K562 (cell line): ENCODE data around the gene PMEPA1. TPM values are rescaled to one million over a fixed set of nuclear protein-coding genes. Genes with fewer than 3 reads are reported as not detected.

Experiments
- ATAC-seq: fragments of 200-7000 bp; cut with Tn5 transposase; 3 replicates; pipeline ENCODE4 v1.9.1; 2020; ENCODE audit warnings: moderate library complexity
- BruUV-seq: library from RNA; stranded (reverse); fragments of 400-500 nt; replicated peaks from 2 replicates; lab custom pipeline; 2021; lab: Mats Ljungman, UMichigan
- CTCF ChIA-PET: fragments of 300-600 bp; formaldehyde crosslinking; extraction: SDS; loops from one replicate; lab custom pipeline; 2021; ENCODE audit warnings: low intra/inter-chr PET ratio; lab: Yijun Ruan, JAX
- POLR2A ChIA-PET: fragments of 300-600, 350-650 bp; sonication (Branson Sonifier 250); formaldehyde crosslinking; extraction: SDS; loops from one replicate; lab custom pipeline; 2021; ENCODE audit warnings: antibody characterized with exemption, inconsistent platforms; lab: Yijun Ruan, JAX
- DNase-seq, 4 experiments: peaks; one replicate each; pipeline versions ENCODE4 v3.0.0 to v3.0.0-alpha.2; 2011 to 2018; ENCODE audit warnings: low spot score in 3 of 4, mixed read lengths in 3 of 4; ENCODE audit errors: extremely low read depth in 1 of 4
- FAIRE-seq: peaks from 2 replicates; lab custom pipeline; 2011; peaks lifted over from hg19 to GRCh38; lab: Jason Lieb, UNC
- H2AFZ ChIP-seq: 2 replicates; pipeline ENCODE4 v1.6.0; 2011; ENCODE audit warnings: low read depth, low read length, control low read depth, inconsistent platforms
- H3K27ac ChIP-seq: fragments of 200-600 bp; 3 replicates; pipeline ENCODE4 v1.8.0; 2011; ENCODE audit warnings: low read depth, mild to moderate bottlenecking, control low read depth, inconsistent platforms, low read length, moderate library complexity, mixed read lengths; ENCODE audit errors: extremely low read depth
- H3K27me3 ChIP-seq, 2 experiments: fragments of 300-600 bp in 1 of 2; 2 replicates in 1 of 2; 3 replicates in 1 of 2; pipeline versions ENCODE4 v1.6.0 to v1.8.0; 2011; ENCODE audit warnings: inconsistent platforms in 2 of 2, low read length in 2 of 2, mild to moderate bottlenecking in 1 of 2, mixed read lengths in 1 of 2, moderate library complexity in 1 of 2; ENCODE audit not compliant: control insufficient read depth in 2 of 2, insufficient read depth in 2 of 2
- H3K36me3 ChIP-seq: fragments of 300-600 bp; 3 replicates; pipeline ENCODE4 v1.8.0; 2011; ENCODE audit warnings: mild to moderate bottlenecking, low read length, inconsistent platforms; ENCODE audit not compliant: control insufficient read depth, insufficient read depth
- H3K4me1 ChIP-seq, 2 experiments: fragments of 200-600 bp in 1 of 2; replicated peaks in 1 of 2; 2 replicates in 1 of 2; 3 replicates in 1 of 2; pipeline versions ENCODE4 v1.5.1 to v1.8.0; 2011; ENCODE audit warnings: inconsistent platforms in 2 of 2, low read length in 2 of 2, mild to moderate bottlenecking in 1 of 2, mixed read lengths in 1 of 2, moderate library complexity in 1 of 2; ENCODE audit not compliant: control insufficient read depth in 2 of 2, insufficient read depth in 2 of 2
- H3K4me2 ChIP-seq: 2 replicates; pipeline ENCODE4 v1.6.1; 2011; ENCODE audit warnings: low read length, control low read depth, inconsistent platforms, mixed read lengths; ENCODE audit not compliant: insufficient read depth
- H3K4me3 ChIP-seq: fragments of 200-600 bp; sonication (generic), shearing (Covaris generic); 2 replicates; pipeline ENCODE4 v1.5.1; 2016; ENCODE audit warnings: control low read depth, inconsistent platforms
- H3K79me2 ChIP-seq: fragments of 200-600 bp; 3 replicates; pipeline ENCODE4 v1.8.0; 2011; ENCODE audit warnings: low read length, inconsistent platforms; ENCODE audit not compliant: control insufficient read depth, insufficient read depth
- H3K9ac ChIP-seq, 2 experiments: 2 replicates each; pipeline versions ENCODE4 v1.6.0 to v1.6.1; 2011; ENCODE audit warnings: low read depth in 2 of 2, low read length in 2 of 2, control low read depth in 1 of 2, inconsistent platforms in 1 of 2, mild to moderate bottlenecking in 1 of 2, mixed read lengths in 1 of 2; ENCODE audit not compliant: insufficient read depth in 1 of 2
- H3K9me1 ChIP-seq: one replicate; pipeline ENCODE4 v1.6.0; 2011; ENCODE audit warnings: inconsistent platforms, mild to moderate bottlenecking, low read length, moderate library complexity; ENCODE audit not compliant: control insufficient read depth, insufficient read depth
- H3K9me3 ChIP-seq: replicated peaks from 2 replicates; pipeline ENCODE4 v1.5.1; 2011; ENCODE audit warnings: low read depth, low read length, inconsistent platforms; ENCODE audit not compliant: control insufficient read depth, insufficient read depth
- H4K20me1 ChIP-seq: replicated peaks from 2 replicates; pipeline ENCODE4 v1.6.1; 2011; ENCODE audit warnings: low read length, inconsistent platforms, mixed read lengths; ENCODE audit not compliant: control insufficient read depth, insufficient read depth
- BRD4 ChIP-seq: fragments of 200-600 bp; sonication (generic); IDR thresholded peaks from 2 replicates; pipeline ENCODE4 v1.6.1; 2017; ENCODE audit warnings: inconsistent platforms
- CBX8 ChIP-seq: fragments of 200-600 bp; sonication (generic); IDR thresholded peaks from 2 replicates; pipeline ENCODE4 v1.6.1; 2012; ENCODE audit warnings: borderline replicate concordance, mixed run types, low read depth, mild to moderate bottlenecking, moderate library complexity, mixed read lengths, low read length, control low read depth, inconsistent platforms; ENCODE audit not compliant: poor library complexity, severe bottlenecking; ENCODE audit errors: extremely low read depth
- ETV6 ChIP-seq, 3 experiments: fragments of 150-350 bp in 1 of 3; sonication (generic) in 1 of 3; formaldehyde crosslinking in 1 of 3; IDR thresholded peaks; 2 replicates each; pipeline versions ENCODE4 v1.6.1 to v1.8.0; 2014 to 2022; ENCODE audit warnings: borderline replicate concordance in 2 of 3, low read depth in 2 of 3, antibody characterized with exemption in 1 of 3, low read length in 1 of 3, mild to moderate bottlenecking in 1 of 3, missing genetic modification reagents in 1 of 3
- MCM5 ChIP-seq: fragments of 450-650 bp; IDR thresholded peaks from 2 replicates; pipeline ENCODE4 v1.6.1; 2016; ENCODE audit warnings: low read depth
- RBM14 ChIP-seq: fragments of 200-400 bp; formaldehyde crosslinking; IDR thresholded peaks from 2 replicates; pipeline ENCODE4 v1.6.1; 2018; ENCODE audit warnings: low read depth, mild to moderate bottlenecking, low read length, moderate library complexity, borderline replicate concordance; ENCODE audit not compliant: insufficient read depth
- RFX5 ChIP-seq: IDR thresholded peaks from 2 replicates; pipeline ENCODE4 v1.6.1; 2011; ENCODE audit warnings: low read depth, mild to moderate bottlenecking, improper control_type of control experiment, low read length
- TEAD2 ChIP-seq: fragments of 450-650 bp; IDR thresholded peaks from 2 replicates; pipeline ENCODE4 v1.6.1; 2016; ENCODE audit warnings: missing genetic modification characterization, control low read depth, missing compliant biosample characterization
- ZNF23 ChIP-seq: fragments of 250-450 bp; sonication (Bioruptor Pico); IDR thresholded peaks from 2 replicates; pipeline ENCODE4 v1.4.0; 2020; ENCODE audit warnings: mild to moderate bottlenecking
- ZNF239 ChIP-seq: fragments of 250-450 bp; sonication (Bioruptor Pico); IDR thresholded peaks from 2 replicates; pipeline ENCODE4 v1.4.0; 2020; ENCODE audit warnings: mild to moderate bottlenecking
- ZNF57 ChIP-seq: fragments of 450-650 bp; formaldehyde crosslinking; IDR thresholded peaks from 2 replicates; pipeline ENCODE4 v1.4.0; 2020; ENCODE audit warnings: mild to moderate bottlenecking, moderate library complexity
- WGBS: fragments of 100-300 bp; shearing (Covaris generic); methylation state at CpG from one replicate; pipeline ENCODE4 v1.1.6; 2016; ENCODE audit warnings: low coverage, mixed read lengths; ENCODE audit not compliant: insufficient coverage; ENCODE audit errors: missing lambda C conversion rate; 5-methylcytosine and 5-hydroxymethylcytosine counted together
- in situ Hi-C: fragments of 300-500 bp; cut with MboI; formaldehyde crosslinking; loops from 4 replicates; pipeline ENCODE4 v1.15.0; 2018; ENCODE audit warnings: inconsistent platforms, mixed read lengths
- intact Hi-C: fragments of 100-400 bp; cut with micrococcal nuclease; formaldehyde crosslinking; loops from 2 replicates; pipeline ENCODE4 v1.14.2; 2022
- polyA plus RNA-seq, 8 experiments: library from polyadenylated mRNA; depleted of rRNA in 4 of 8; stranded (reverse) in 5 of 8; unstranded in 3 of 8; fragments of >200 nt; fragmentation: Nextera tagmentation in 2 of 8; fragmentation: Illumina TruSeq in 1 of 8; extraction: Ambion mirVana in 2 of 8; extraction: Trizol in 1 of 8; gene quantifications; 2 replicates each; pipeline versions ENCODE4 v1.2.1 to v1.2.3, GENCODE V29; 2011 to 2014; ENCODE audit warnings: inconsistent platforms in 1 of 8, missing spikeins in 1 of 8
- total RNA-seq, 7 experiments: library from RNA; depleted of rRNA in 6 of 7; stranded (reverse); fragments of >200 nt in 6 of 7; fragmentation: Illumina TruSeq in 2 of 7; extraction: Trizol in 2 of 7; gene quantifications; 2 replicates each; pipeline versions ENCODE4 v1.2.1 to v1.2.3, GENCODE V29; 2011 to 2021; ENCODE audit warnings: low replicate concordance in 1 of 7
- TF ChIP-seq, protein P1 (sequence below): sonication (generic); formaldehyde crosslinking; IDR thresholded peaks from 2 replicates; pipeline ENCODE4 v1.8.0; 2023; ENCODE audit warnings: mild to moderate bottlenecking, missing genetic modification reagents

Gene PMEPA1
- total and polyA plus RNA-seq, 9 of the 15 experiments (the other 6 are each of a cell fraction or from before 2014, with no cell fraction given), result 0.16 TPM; not detected in 8

DNA sequence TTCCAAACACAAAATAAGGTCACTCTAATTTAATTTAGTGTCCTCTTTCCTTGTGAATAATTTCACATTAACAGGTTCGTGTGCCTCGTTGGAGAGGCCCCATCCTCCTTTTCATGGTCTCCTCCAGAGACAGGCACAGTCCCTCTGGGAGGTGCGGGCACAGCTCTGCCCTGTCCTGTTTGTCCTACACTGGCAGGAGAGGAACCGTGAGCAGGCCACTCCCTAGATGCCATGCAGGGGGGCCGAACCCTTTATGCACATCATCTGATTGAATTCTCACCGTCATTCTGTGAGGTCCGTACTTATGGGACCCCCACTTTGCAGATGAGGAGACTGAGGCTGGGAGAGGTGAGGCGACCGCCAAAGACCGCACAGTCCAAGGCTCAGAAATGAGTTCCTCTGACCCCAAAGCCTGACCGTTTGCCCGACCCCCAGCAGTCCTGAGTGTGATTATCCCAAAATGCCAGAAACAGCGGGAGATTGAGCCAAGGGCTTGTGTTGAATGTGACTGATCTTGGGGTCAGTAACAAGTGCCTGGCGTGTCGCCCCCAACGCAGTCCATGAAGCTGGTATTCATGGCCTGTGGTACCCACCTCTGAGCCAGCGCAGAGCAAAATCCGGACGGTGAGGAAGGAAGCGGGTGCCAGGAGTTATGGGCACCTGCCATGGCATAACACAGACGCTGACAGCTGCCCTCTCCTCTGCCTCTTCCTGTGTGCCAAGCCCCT, 43.5 kb downstream of the PMEPA1 start:
- ChIA-PET POLR2A (interaction anchor here (0.7 kb wide), 1 partner anchor 19 kb away, joined by 3 read pairs; no protein-coding TSS in a partner anchor), CTCF (no interaction called here)
- WGBS, result 0% methylated on average over 20 of the region's 21 CpGs
- no TSS peak for BruUV-seq
- Histone ChIP-seq H3K27me3 (peaks cover 28 to 82% of the 10 kb centered on the region in 2 experiments; a peak in 4 of 5 replicates), H3K27ac (no peak overlapping the region), H3K9me3 (no peaks in the 10 kb centered on the region), H4K20me1 (peaks cover 9% of the 10 kb centered on the region; the same call in 1 of the 2 replicates), H3K9ac (no peak overlapping the region), H3K4me3 (no peak overlapping the region), H2AFZ (no peak overlapping the region), H3K4me1 (no peaks in the 10 kb centered on the region; a peak in 1 of 5 replicates), H3K79me2 (no peaks in the 10 kb centered on the region), H3K9me1 (no peaks in the 10 kb centered on the region), H3K36me3 (no peaks in the 10 kb centered on the region), H3K4me2 (no peak overlapping the region)
- intact Hi-C loops, result no loop called here
- TF ChIP-seq CBX8 (no peak), TEAD2 (no peak), ZNF239 (CRISPR knock-in tag) (no peak), RBM14 (no peak)
- DNase-seq (no peak), FAIRE-seq (no peak), ATAC-seq (no peak)
- in situ Hi-C loops, result no loop called here

DNA sequence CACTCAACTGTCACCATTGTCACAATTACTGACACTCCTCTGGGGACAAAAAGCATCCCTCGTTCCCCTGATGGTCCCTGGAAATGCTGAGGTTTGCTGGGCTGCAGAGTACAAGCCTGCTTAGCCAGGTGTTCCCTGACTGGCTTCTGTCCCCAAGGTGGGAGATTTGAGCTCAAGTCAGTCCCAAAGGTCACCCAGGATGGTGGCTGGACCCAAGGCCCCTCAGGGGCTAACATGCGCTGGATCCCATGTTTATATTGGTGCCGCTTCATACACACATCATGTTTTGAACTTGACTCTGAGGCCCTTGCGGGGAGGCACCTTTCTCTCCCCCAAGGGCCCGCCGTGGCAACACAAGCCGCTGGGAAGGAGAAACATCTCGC, 44.2 kb downstream of the PMEPA1 start:
- H3K36me3 ChIP-seq, result no peaks in the 10 kb centered on the region
- no peak overlapping the region for H2AFZ ChIP-seq
- H3K79me2 ChIP-seq, result no peaks in the 10 kb centered on the region
- H3K27ac ChIP-seq, result no peak overlapping the region
- 3% methylated on average over 8 of the region's 8 CpGs for WGBS
- BruUV-seq, result no TSS peak
- no peaks in the 10 kb centered on the region; a peak in 1 of 5 replicates for H3K4me1 ChIP-seq
- no peak for TF ChIP-seq RFX5
- no peak for TF ChIP-seq MCM5
- TF ChIP-seq ETV6 (IDR thresholded peaks at IDR 0.05; ENCODE audit: borderline replicate concordance in 1 of 2, low read depth in 2 of 2, low read length in 1 of 2), result no peak
- no peak for TF ChIP-seq ETV6 (CRISPR knock-in tag; IDR thresholded peaks at IDR 0.05; ENCODE audit: borderline replicate concordance)
- TF ChIP-seq ZNF57 (CRISPR knock-in tag), result no peak
- TF ChIP-seq, protein P1, sequence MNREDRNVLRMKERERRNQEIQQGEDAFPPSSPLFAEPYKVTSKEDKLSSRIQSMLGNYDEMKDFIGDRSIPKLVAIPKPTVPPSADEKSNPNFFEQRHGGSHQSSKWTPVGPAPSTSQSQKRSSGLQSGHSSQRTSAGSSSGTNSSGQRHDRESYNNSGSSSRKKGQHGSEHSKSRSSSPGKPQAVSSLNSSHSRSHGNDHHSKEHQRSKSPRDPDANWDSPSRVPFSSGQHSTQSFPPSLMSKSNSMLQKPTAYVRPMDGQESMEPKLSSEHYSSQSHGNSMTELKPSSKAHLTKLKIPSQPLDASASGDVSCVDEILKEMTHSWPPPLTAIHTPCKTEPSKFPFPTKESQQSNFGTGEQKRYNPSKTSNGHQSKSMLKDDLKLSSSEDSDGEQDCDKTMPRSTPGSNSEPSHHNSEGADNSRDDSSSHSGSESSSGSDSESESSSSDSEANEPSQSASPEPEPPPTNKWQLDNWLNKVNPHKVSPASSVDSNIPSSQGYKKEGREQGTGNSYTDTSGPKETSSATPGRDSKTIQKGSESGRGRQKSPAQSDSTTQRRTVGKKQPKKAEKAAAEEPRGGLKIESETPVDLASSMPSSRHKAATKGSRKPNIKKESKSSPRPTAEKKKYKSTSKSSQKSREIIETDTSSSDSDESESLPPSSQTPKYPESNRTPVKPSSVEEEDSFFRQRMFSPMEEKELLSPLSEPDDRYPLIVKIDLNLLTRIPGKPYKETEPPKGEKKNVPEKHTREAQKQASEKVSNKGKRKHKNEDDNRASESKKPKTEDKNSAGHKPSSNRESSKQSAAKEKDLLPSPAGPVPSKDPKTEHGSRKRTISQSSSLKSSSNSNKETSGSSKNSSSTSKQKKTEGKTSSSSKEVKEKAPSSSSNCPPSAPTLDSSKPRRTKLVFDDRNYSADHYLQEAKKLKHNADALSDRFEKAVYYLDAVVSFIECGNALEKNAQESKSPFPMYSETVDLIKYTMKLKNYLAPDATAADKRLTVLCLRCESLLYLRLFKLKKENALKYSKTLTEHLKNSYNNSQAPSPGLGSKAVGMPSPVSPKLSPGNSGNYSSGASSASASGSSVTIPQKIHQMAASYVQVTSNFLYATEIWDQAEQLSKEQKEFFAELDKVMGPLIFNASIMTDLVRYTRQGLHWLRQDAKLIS (CRISPR knock-in tag), result no peak
- no peak for TF ChIP-seq ZNF23
- no peak for TF ChIP-seq BRD4
- H4K20me1 ChIP-seq, result peaks cover 9% of the 10 kb centered on the region; the same call in 1 of the 2 replicates
- H3K9ac ChIP-seq, result no peak overlapping the region
- in situ Hi-C loops (no loop called here), intact Hi-C loops (no loop called here)
- no peak overlapping the region for H3K4me2 ChIP-seq
- DNase-seq, result no peak
- H3K27me3 ChIP-seq, result peaks cover 24 to 89% of the 10 kb centered on the region in 2 experiments; a peak in 4 of 5 replicates
- H3K9me3 ChIP-seq, result no peaks in the 10 kb centered on the region
- H3K4me3 ChIP-seq, result no peak overlapping the region
- CTCF ChIA-PET, result no interaction called here
- no peak for ATAC-seq
- POLR2A ChIA-PET, result interaction anchor here (0.6 to 0.7 kb wide), 2 partner anchors 19 to 145 kb away, joined by 3 to 4 read pairs; no protein-coding TSS in a partner anchor
- H3K9me1 ChIP-seq, result no peaks in the 10 kb centered on the region
- no peak for FAIRE-seq
